Activated naive CD8-positive, alpha-beta T cell treated with anti-CD3 and anti-CD28 coated beads, Interleukin-2, amount 10 ng/mL, durations not matched to agents 7 days and 5 days (primary cell): ENCODE data around the gene NPIPB2. TPM values are rescaled to one million over a fixed set of nuclear protein-coding genes. Genes with fewer than 3 reads are reported as not detected.
"Not testable (repeated sequence)": the region's sequence is repeated elsewhere in the genome, so short reads cannot be mapped to it uniquely, and the experiment has no call there.

Source experiments
- ATAC-seq: fragments of 150-1000 bp; cut with Tn5 transposase; one replicate; pipeline ENCODE4 v1.10.0; 2021; ENCODE audit warnings: low read depth, moderate library complexity
- POLR2A ChIA-PET: fragments of 350-600 bp; sonication (Branson Sonifier 250); formaldehyde crosslinking; loops from one replicate; lab custom pipeline; 2021; ENCODE audit warnings: antibody characterized with exemption; lab: Charles Lee
- DNase-seq: peaks from one replicate; pipeline ENCODE4 v3.0.0; 2021
- H3K27ac Mint-ChIP-seq: one replicate; pipeline ENCODE4 v1.8.0; 2022; ENCODE audit warnings: mild to moderate bottlenecking, mixed read lengths
- H3K27me3 Mint-ChIP-seq: one replicate; pipeline ENCODE4 v1.8.0; 2022; ENCODE audit warnings: mild to moderate bottlenecking, moderate library complexity, mixed read lengths
- H3K36me3 Mint-ChIP-seq: one replicate; pipeline ENCODE4 v1.8.0; 2021; ENCODE audit warnings: mild to moderate bottlenecking, mixed read lengths
- H3K4me1 Mint-ChIP-seq: one replicate; pipeline ENCODE4 v1.8.0; 2021; ENCODE audit warnings: mixed read lengths
- H3K4me3 Mint-ChIP-seq: one replicate; pipeline ENCODE4 v1.8.0; 2022; ENCODE audit warnings: mild to moderate bottlenecking, moderate library complexity, mixed read lengths
- H3K9me3 Mint-ChIP-seq: one replicate; pipeline ENCODE4 v1.8.0; 2021; ENCODE audit warnings: mixed read lengths
- total RNA-seq, 2 experiments: library from RNA; stranded (reverse); gene quantifications; one replicate each; pipeline ENCODE4 v1.2.3, GENCODE V29; 2021

Gene NPIPB2
- total RNA-seq, 2 experiments from 2014 or later = 18.1 to 18.3 TPM

GRCh38 chr16:11970292-11970691 is 28.4 kb upstream of the NPIPB2 start:
- ATAC-seq, POLR2A ChIA-PET, H3K4me3 Mint-ChIP-seq, H3K36me3 Mint-ChIP-seq, H3K9me3 Mint-ChIP-seq, H3K27ac Mint-ChIP-seq, H3K4me1 Mint-ChIP-seq, DNase-seq, H3K27me3 Mint-ChIP-seq: not testable (repeated sequence)

GRCh38 chr16:11968577-11968976 is 26.7 kb upstream of the NPIPB2 start:
- no peak for ATAC-seq
- no peaks in the 10 kb centered on the region for H3K4me1 Mint-ChIP-seq
- POLR2A ChIA-PET = no interaction called here

GRCh38 chr16:11967195-11967911 is 25.5 kb upstream of the NPIPB2 start:
- Mint-ChIP-seq H3K27ac (no peak overlapping the region), H3K27me3 (peaks cover 2% of the 10 kb centered on the region), H3K9me3 (no peaks in the 10 kb centered on the region), H3K36me3 (no peaks in the 10 kb centered on the region), H3K4me3 (no peak overlapping the region), H3K4me1 (no peaks in the 10 kb centered on the region)
- POLR2A ChIA-PET = no interaction called here
- ATAC-seq = no peak
- DNase-seq = no peak

More at GRCh38 chr16:11968577-11968976, 26.7 kb upstream of the NPIPB2 start:
- no peak for DNase-seq
- no peaks in the 10 kb centered on the region for H3K36me3 Mint-ChIP-seq
- no peak overlapping the region for H3K27ac Mint-ChIP-seq
- H3K4me3 Mint-ChIP-seq = no peak overlapping the region
- H3K27me3 Mint-ChIP-seq = peaks cover 2% of the 10 kb centered on the region
- no peaks in the 10 kb centered on the region for H3K9me3 Mint-ChIP-seq

- DNase-seq = no peak
- Mint-ChIP-seq H3K4me3 (no peak overlapping the region), H3K4me1 (no peaks in the 10 kb centered on the region), H3K27ac (no peak overlapping the region), H3K9me3 (no peaks in the 10 kb centered on the region), H3K36me3 (no peaks in the 10 kb centered on the region), H3K27me3 (peaks cover 4% of the 10 kb centered on the region)
- POLR2A ChIA-PET = no interaction called here
- no peak for ATAC-seq
Measured at GRCh38 chr16:11966173-11966572, 24.3 kb upstream of the NPIPB2 start.

GRCh38 chr16:11964761-11965551 is 23.1 kb upstream of the NPIPB2 start, which contains the start of gene TNFRSF17:
TSS of gene TNFRSF17 (plus strand) at chr16:11965210. CDS start at chr16:11965325, 115 bp downstream.
- H3K36me3 Mint-ChIP-seq = no peaks in the 10 kb centered on the region
- H3K9me3 Mint-ChIP-seq = no peaks in the 10 kb centered on the region
- no peak for DNase-seq
- no peak for ATAC-seq
- H3K4me1 Mint-ChIP-seq = no peaks in the 10 kb centered on the region
- H3K27me3 Mint-ChIP-seq = peaks cover 8% of the 10 kb centered on the region
- H3K27ac Mint-ChIP-seq = no peak within 1 kb of the TSS
- POLR2A ChIA-PET = interaction anchor here (1.3 kb wide), 1 partner anchor 12 kb away, joined by 3 read pairs; the partner anchor contains the start of gene SNX29
- H3K4me3 Mint-ChIP-seq = no peak within 1 kb of the TSS

GRCh38 chr16:11963706-11964105 is 21.9 kb upstream of the NPIPB2 start:
- DNase-seq = no peak
- no peaks in the 10 kb centered on the region for H3K4me1 Mint-ChIP-seq

GRCh38 chr16:11962978-11963377 is 21.1 kb upstream of the NPIPB2 start:
- H3K36me3 Mint-ChIP-seq, H3K9me3 Mint-ChIP-seq, H3K4me1 Mint-ChIP-seq, ATAC-seq, H3K4me3 Mint-ChIP-seq, H3K27ac Mint-ChIP-seq, H3K27me3 Mint-ChIP-seq, DNase-seq: not testable (repeated sequence)
- POLR2A ChIA-PET = interaction anchor here (0.7 kb wide), 1 partner anchor 588 kb away, joined by 5 read pairs; no protein-coding TSS in a partner anchor

More at GRCh38 chr16:11963706-11964105, 21.9 kb upstream of the NPIPB2 start:
- Mint-ChIP-seq H3K9me3 (no peaks in the 10 kb centered on the region), H3K27me3 (peaks cover 9% of the 10 kb centered on the region), H3K27ac (no peak overlapping the region), H3K4me3 (no peak overlapping the region), H3K36me3 (no peaks in the 10 kb centered on the region)
- POLR2A ChIA-PET = interaction anchor here (1.3 kb wide), 1 partner anchor 13 kb away, joined by 3 read pairs; the partner anchor contains the start of gene SNX29
- ATAC-seq = no peak

GRCh38 chr16:11962457-11962856 is 20.6 kb upstream of the NPIPB2 start:
- not testable (repeated sequence) for H3K36me3 Mint-ChIP-seq, ATAC-seq, H3K27me3 Mint-ChIP-seq, H3K27ac Mint-ChIP-seq, DNase-seq, H3K4me1 Mint-ChIP-seq, H3K9me3 Mint-ChIP-seq, H3K4me3 Mint-ChIP-seq
- POLR2A ChIA-PET = interaction anchor here (0.7 kb wide), 1 partner anchor 589 kb away, joined by 5 read pairs; no protein-coding TSS in a partner anchor

GRCh38 chr16:11957591-11958395 is 15.9 kb upstream of the NPIPB2 start:
- Mint-ChIP-seq H3K27me3 (peaks cover 7% of the 10 kb centered on the region), H3K27ac (no peak overlapping the region), H3K36me3 (no peaks in the 10 kb centered on the region), H3K4me1 (no peaks in the 10 kb centered on the region), H3K9me3 (no peaks in the 10 kb centered on the region), H3K4me3 (no peak overlapping the region)
- POLR2A ChIA-PET = interaction anchor here (0.7 kb wide), 1 partner anchor 19 kb away, joined by 3 read pairs; the partner anchor contains the start of gene SNX29
- DNase-seq = no peak
- no peak for ATAC-seq

- Mint-ChIP-seq H3K36me3 (no peaks in the 10 kb centered on the region), H3K4me3 (no peak overlapping the region), H3K27me3 (peaks cover 5% of the 10 kb centered on the region), H3K4me1 (no peaks in the 10 kb centered on the region), H3K27ac (no peak overlapping the region), H3K9me3 (no peaks in the 10 kb centered on the region)
- no peak for ATAC-seq
- POLR2A ChIA-PET = interaction anchor here (0.7 kb wide), 1 partner anchor 118 kb away, joined by 3 read pairs; no protein-coding TSS in a partner anchor
- no peak for DNase-seq
Measured at GRCh38 chr16:11956558-11956957, 14.7 kb upstream of the NPIPB2 start.

GRCh38 chr16:11955713-11956123 is 13.9 kb upstream of the NPIPB2 start:
- no peaks in the 10 kb centered on the region for H3K36me3 Mint-ChIP-seq
- H3K27ac Mint-ChIP-seq = no peak overlapping the region
- ATAC-seq = no peak
- H3K9me3 Mint-ChIP-seq = no peaks in the 10 kb centered on the region
- H3K4me3 Mint-ChIP-seq = no peak overlapping the region
- POLR2A ChIA-PET = no interaction called here
- H3K27me3 Mint-ChIP-seq = peaks cover 5% of the 10 kb centered on the region
- DNase-seq = no peak
- no peaks in the 10 kb centered on the region for H3K4me1 Mint-ChIP-seq

- not testable (repeated sequence) for H3K4me3 Mint-ChIP-seq
Measured at GRCh38 chr16:11953576-11953975, 11.7 kb upstream of the NPIPB2 start.

GRCh38 chr16:11950388-11950787 is 8.5 kb upstream of the NPIPB2 start:
- Mint-ChIP-seq H3K27me3 (no peaks in the 10 kb centered on the region), H3K36me3 (no peaks in the 10 kb centered on the region), H3K9me3 (no peaks in the 10 kb centered on the region), H3K4me3 (no peak overlapping the region), H3K27ac (no peak overlapping the region), H3K4me1 (no peaks in the 10 kb centered on the region)
- POLR2A ChIA-PET = no interaction called here
- ATAC-seq (no peak), DNase-seq (no peak)

More at GRCh38 chr16:11953576-11953975, 11.7 kb upstream of the NPIPB2 start:
- H3K27ac Mint-ChIP-seq, H3K36me3 Mint-ChIP-seq, H3K4me1 Mint-ChIP-seq, H3K27me3 Mint-ChIP-seq, ATAC-seq, POLR2A ChIA-PET, H3K9me3 Mint-ChIP-seq, DNase-seq: not testable (repeated sequence)
